ENCODE measurements around the gene SIK2.

The SIK2 gene

DNA sequence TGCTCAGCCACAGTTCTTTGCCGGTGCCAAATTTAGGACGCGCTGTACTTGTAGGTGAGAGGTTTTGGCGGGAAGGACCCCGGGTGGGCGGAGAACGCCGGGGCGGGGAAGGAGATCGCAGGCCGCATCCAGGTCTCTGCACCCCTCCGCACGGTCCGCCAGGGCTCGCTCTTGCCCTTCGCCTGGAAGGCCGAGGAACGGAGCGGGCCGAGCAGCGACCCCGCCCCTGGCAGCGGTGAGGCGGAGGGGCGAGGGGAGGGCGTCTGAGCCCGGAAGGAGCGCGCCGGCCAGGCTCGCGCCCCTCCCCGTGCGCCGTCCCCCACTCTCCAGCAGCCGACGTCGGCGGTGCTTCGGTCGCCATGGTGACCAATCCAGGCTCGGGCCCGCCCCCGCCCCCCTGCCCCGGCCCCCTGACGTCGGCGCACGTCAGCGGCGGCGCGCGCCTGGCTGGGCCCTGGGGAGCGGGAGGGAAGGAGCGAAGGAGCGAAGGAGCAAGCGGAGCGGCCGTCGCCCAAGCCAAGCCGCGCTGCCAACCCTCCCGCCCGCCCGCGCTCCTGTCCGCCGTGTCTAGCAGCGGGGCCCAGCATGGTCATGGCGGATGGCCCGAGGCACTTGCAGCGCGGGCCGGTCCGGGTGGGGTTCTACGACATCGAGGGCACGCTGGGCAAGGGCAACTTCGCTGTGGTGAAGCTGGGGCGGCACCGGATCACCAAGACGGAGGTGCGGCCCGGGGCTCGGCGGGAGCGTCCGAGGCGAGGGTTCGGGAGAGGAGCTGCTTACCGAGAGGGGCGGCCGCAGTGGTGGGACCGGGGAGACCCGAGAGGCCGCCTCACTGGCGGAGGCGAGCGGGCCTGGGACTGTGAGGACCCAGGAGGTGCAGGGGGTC is at the start of gene SIK2:
Gene SIK2, plus strand, starts transcription at position 471 of the 886 bp plus-strand sequence. Its CDS starts 115 bp downstream, at position 586.
- in situ Hi-C loops (cut with HindIII; ENCODE audit: low sequenced_read_pairs): no loop called here
- DNase-seq (ENCODE audit: low read depth, low spot score): peak; percentile 97
- TF ChIP-seq, protein P1, sequence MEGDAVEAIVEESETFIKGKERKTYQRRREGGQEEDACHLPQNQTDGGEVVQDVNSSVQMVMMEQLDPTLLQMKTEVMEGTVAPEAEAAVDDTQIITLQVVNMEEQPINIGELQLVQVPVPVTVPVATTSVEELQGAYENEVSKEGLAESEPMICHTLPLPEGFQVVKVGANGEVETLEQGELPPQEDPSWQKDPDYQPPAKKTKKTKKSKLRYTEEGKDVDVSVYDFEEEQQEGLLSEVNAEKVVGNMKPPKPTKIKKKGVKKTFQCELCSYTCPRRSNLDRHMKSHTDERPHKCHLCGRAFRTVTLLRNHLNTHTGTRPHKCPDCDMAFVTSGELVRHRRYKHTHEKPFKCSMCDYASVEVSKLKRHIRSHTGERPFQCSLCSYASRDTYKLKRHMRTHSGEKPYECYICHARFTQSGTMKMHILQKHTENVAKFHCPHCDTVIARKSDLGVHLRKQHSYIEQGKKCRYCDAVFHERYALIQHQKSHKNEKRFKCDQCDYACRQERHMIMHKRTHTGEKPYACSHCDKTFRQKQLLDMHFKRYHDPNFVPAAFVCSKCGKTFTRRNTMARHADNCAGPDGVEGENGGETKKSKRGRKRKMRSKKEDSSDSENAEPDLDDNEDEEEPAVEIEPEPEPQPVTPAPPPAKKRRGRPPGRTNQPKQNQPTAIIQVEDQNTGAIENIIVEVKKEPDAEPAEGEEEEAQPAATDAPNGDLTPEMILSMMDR (IDR thresholded peaks at IDR 0.05; ENCODE audit: low read depth, low read length): peak; percentile 94
- H3K4me3 ChIP-seq (ENCODE audit: low read depth, low read length): peak within 1 kb of the TSS; percentile 90

DNA sequence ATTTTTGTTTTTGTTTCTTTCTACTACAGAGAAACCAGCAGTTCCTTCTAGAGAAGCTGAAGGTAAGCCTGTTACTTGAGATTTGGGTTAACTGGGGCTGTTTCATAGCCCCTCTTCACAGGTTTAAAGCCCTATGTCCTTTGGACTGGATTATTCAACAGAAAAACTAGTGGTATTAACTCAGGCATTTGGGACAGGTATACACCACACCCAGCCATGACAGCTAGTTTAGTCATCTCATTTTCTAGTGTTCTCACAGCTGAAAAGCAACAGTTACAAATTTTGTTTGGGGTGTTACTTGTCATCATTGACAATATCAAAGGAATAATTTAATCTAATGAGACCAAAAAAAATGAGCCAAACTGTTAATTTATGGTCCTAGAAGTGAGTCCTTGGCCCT is 47.7 kb upstream of the SIK2 start:
- TF ChIP-seq, protein P1 (IDR thresholded peaks at IDR 0.05; ENCODE audit: low read depth, low read length): no peak
- H3K4me3 ChIP-seq (ENCODE audit: low read depth, low read length): no peak overlapping the region
- DNase-seq (ENCODE audit: low read depth, low spot score): no peak
- in situ Hi-C loops (cut with HindIII; ENCODE audit: low sequenced_read_pairs): no loop called here

DNA sequence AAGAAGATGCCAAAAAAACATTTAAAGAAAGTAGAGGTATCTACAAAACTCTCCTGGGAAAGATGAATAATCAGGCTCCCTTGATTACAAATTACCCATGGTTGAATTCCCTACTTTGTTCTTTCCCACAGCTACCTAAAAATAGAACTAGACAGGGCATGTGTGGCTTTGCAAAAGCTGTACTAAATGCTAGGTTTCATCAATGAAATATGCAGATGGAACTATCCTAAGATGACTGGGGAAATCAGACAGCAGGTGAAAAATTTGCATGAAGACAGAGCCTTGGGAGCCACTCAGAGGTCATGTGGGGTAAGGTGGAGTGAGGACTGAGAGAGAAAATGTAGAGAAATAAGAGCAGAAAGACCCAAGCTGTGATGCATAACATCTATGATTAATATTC is 47.0 kb upstream of the SIK2 start:
- H3K4me3 ChIP-seq (ENCODE audit: low read depth, low read length): no peak overlapping the region
- in situ Hi-C loops (cut with HindIII; ENCODE audit: low sequenced_read_pairs): no loop called here
- TF ChIP-seq, protein P1 (IDR thresholded peaks at IDR 0.05; ENCODE audit: low read depth, low read length): no peak
- peak; percentile 71 for DNase-seq (ENCODE audit: low read depth, low spot score)

DNA sequence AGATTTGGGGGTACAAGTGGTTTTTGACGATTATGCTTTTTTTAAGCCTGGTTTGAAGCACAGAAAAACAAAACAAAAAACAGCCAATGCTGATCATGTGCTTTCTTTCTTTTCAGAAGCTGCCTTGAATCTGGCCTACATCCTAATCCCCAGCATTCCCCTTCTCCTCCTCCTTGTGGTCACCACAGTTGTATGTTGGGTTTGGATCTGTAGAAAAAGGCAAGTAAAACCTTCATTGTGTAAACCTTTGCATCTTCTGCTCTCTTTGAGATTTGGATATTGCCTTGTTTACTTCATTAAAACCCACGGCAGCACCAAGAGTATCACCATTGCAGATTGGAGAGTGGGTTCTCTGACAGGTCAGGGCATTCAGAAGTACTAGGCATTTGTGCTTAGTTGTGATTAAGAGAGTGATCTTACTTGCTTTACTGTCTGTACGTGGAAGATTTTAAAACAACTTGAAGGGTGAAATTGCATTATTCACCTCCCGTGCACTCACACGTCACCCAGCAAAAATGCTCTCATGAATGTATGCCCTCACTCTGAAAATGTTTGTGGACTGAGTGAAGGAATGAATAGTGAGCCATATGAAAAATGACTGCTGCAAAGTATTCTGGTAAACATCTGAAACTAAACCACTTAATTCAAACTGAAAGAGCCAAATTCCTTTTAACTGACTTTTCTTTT is 44.7 kb upstream of the SIK2 start:
- TF ChIP-seq, protein P1 (IDR thresholded peaks at IDR 0.05; ENCODE audit: low read depth, low read length): no peak
- no peak overlapping the region for H3K4me3 ChIP-seq (ENCODE audit: low read depth, low read length)
- in situ Hi-C loops (cut with HindIII; ENCODE audit: low sequenced_read_pairs): no loop called here
- peak; percentile 95 for DNase-seq (ENCODE audit: low read depth, low spot score)

DNA sequence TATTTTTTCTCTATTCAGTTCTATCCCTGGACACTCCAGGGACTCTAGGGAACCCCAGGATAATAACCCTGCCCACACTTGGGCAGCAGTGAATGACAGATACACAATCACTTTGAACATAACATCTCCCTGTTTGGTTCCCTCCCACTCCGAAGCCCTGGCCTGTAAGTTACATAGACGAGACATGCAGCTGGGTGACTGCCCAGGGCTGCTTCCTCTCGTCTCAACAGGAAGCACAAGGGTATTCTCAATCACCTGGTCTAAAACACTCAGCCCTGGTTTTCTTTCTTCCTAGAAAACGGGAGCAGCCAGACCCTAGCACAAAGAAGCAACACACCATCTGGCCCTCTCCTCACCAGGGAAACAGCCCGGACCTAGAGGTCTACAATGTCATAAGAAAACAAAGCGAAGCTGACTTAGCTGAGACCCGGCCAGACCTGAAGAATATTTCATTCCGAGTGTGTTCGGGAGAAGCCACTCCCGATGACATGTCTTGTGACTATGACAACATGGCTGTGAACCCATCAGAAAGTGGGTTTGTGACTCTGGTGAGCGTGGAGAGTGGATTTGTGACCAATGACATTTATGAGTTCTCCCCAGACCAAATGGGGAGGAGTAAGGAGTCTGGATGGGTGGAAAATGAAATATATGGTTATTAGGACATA is 42.3 kb upstream of the SIK2 start:
- H3K4me3 ChIP-seq (ENCODE audit: low read depth, low read length): no peak overlapping the region
- DNase-seq (ENCODE audit: low read depth, low spot score): no peak
- TF ChIP-seq, protein P1 (IDR thresholded peaks at IDR 0.05; ENCODE audit: low read depth, low read length): no peak
- in situ Hi-C loops (cut with HindIII; ENCODE audit: low sequenced_read_pairs): no loop called here

DNA sequence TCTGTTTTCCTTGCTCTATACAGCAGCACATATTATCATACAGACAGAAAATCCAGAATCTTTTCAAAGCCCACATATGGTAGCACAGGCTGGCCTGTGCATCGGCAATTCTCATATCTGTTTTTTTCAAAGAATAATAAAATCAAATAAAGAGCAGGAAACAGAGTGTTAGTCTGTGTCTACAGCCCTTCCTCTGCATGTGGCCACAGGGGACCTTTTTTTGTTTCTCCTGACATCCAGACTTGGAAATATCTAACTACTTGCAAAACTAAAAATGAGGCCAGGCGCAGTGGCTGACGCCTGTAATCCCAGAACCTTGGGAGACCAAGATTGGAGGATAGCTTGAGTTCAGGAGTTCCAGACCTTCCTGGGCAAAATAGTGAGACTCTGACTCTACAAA is 41.4 kb upstream of the SIK2 start:
- in situ Hi-C loops (cut with HindIII; ENCODE audit: low sequenced_read_pairs): no loop called here
- DNase-seq (ENCODE audit: low read depth, low spot score): no peak
- TF ChIP-seq, protein P1 (IDR thresholded peaks at IDR 0.05; ENCODE audit: low read depth, low read length): no peak
- H3K4me3 ChIP-seq (ENCODE audit: low read depth, low read length): no peak overlapping the region
